CD14-positive monocyte (primary cell): ENCODE measurements around the gene IFNG. TPM values are rescaled to one million over a fixed set of nuclear protein-coding genes. Genes with fewer than 3 reads are reported as not detected.

Source experiments
- DNase-seq, 3 donors: peaks; one replicate each; pipeline ENCODE4 v3.0.0-alpha.2; 2011 to 2022
- H2AFZ ChIP-seq: 2 replicates; pipeline ENCODE4 v1.6.0; 2012; ENCODE audit warnings: mild to moderate bottlenecking, low read depth, low read length, inconsistent platforms; ENCODE audit not compliant: insufficient read depth, poor library complexity, severe bottlenecking
- H3K27ac ChIP-seq, 2 donors: 1 replicate in 1 of 2; 2 replicates in 1 of 2; pipeline ENCODE4 v1.5.1; 2012 to 2013; ENCODE audit warnings: low read length in 2 of 2, control low read depth in 1 of 2, inconsistent platforms in 1 of 2, low read depth in 1 of 2, mild to moderate bottlenecking in 1 of 2
- H3K27me3 ChIP-seq, 2 donors: one replicate each; pipeline versions ENCODE4 v1.6.0 to v1.6.1; 2011 to 2013; ENCODE audit warnings: low read length in 2 of 2; ENCODE audit not compliant: control insufficient read depth in 2 of 2, insufficient read depth in 2 of 2
- H3K36me3 ChIP-seq, 2 donors: replicated peaks in 1 of 2; 1 replicate in 1 of 2; 2 replicates in 1 of 2; pipeline versions ENCODE4 v1.5.1 to v1.6.1; 2012 to 2013; ENCODE audit warnings: low read length in 2 of 2, control low read depth in 1 of 2, inconsistent platforms in 1 of 2, mild to moderate bottlenecking in 1 of 2; ENCODE audit not compliant: insufficient read depth in 2 of 2, control insufficient read depth in 1 of 2
- H3K4me1 ChIP-seq, 2 donors: 1 replicate in 1 of 2; 2 replicates in 1 of 2; pipeline versions ENCODE4 v1.5.1 to v1.6.1; 2012 to 2013; ENCODE audit warnings: low read length in 2 of 2, control low read depth in 1 of 2, inconsistent platforms in 1 of 2, mild to moderate bottlenecking in 1 of 2, moderate library complexity in 1 of 2; ENCODE audit not compliant: insufficient read depth in 2 of 2, control insufficient read depth in 1 of 2
- H3K4me2 ChIP-seq: replicated peaks from 2 replicates; pipeline ENCODE3; 2012; ENCODE audit warnings: low read length, moderate library complexity, mild to moderate bottlenecking; ENCODE audit not compliant: poor library complexity, severe bottlenecking; ENCODE audit errors: extremely low read depth
- H3K4me3 ChIP-seq, 3 experiments: fragments of 200-600 bp in 1 of 3; sonication (generic) in 1 of 3; replicated peaks in 1 of 3; 1 replicate in 2 of 3; 2 replicates in 1 of 3; pipeline ENCODE4 v1.5.1; 2011 to 2013; ENCODE audit warnings: low read length in 3 of 3, mild to moderate bottlenecking in 3 of 3, control low read depth in 2 of 3, low read depth in 2 of 3, inconsistent platforms in 1 of 3, moderate library complexity in 1 of 3
- H3K79me2 ChIP-seq: 2 replicates; pipeline ENCODE4 v1.6.0; 2012; ENCODE audit warnings: mild to moderate bottlenecking, control low read depth, inconsistent platforms, low read length, moderate library complexity; ENCODE audit not compliant: insufficient read depth
- H3K9ac ChIP-seq: 2 replicates; pipeline ENCODE4 v1.6.0; 2017; ENCODE audit warnings: low read length, mild to moderate bottlenecking; ENCODE audit not compliant: insufficient read depth, poor library complexity, severe bottlenecking
- H3K9me3 ChIP-seq, 2 donors: replicated peaks in 1 of 2; 1 replicate in 1 of 2; 2 replicates in 1 of 2; pipeline versions ENCODE4 v1.5.1 to v1.6.1; 2012 to 2013; ENCODE audit warnings: low read length in 2 of 2, control low read depth in 1 of 2; ENCODE audit not compliant: control insufficient read depth in 1 of 2, insufficient read depth in 1 of 2
- H4K20me1 ChIP-seq: 2 replicates; pipeline ENCODE4 v1.6.0; 2012; ENCODE audit warnings: mild to moderate bottlenecking, low read length, control low read depth, moderate library complexity; ENCODE audit not compliant: insufficient read depth
- H3K27ac Mint-ChIP-seq, 7 donors: one replicate each; pipeline ENCODE4 v1.8.0; 2020; ENCODE audit warnings: mild to moderate bottlenecking in 7 of 7, mixed read lengths in 7 of 7, moderate library complexity in 6 of 7, inconsistent platforms in 2 of 7
- H3K27me3 Mint-ChIP-seq, 3 donors: one replicate each; pipeline ENCODE4 v1.8.0; 2021 to 2022; ENCODE audit warnings: low read depth in 3 of 3, mild to moderate bottlenecking in 3 of 3, mixed read lengths in 3 of 3, moderate library complexity in 3 of 3, inconsistent platforms in 1 of 3
- H3K36me3 Mint-ChIP-seq, 2 donors: one replicate each; pipeline ENCODE4 v1.8.0; 2020; ENCODE audit warnings: mixed read lengths in 2 of 2, inconsistent platforms in 1 of 2, mild to moderate bottlenecking in 1 of 2
- H3K4me1 Mint-ChIP-seq: one replicate; pipeline ENCODE4 v1.8.0; 2020; ENCODE audit warnings: mild to moderate bottlenecking, mixed read lengths
- H3K4me3 Mint-ChIP-seq, 2 donors: one replicate each; pipeline ENCODE4 v1.8.0; 2020; ENCODE audit warnings: mild to moderate bottlenecking in 2 of 2, mixed read lengths in 2 of 2, moderate library complexity in 1 of 2
- H3K9me3 Mint-ChIP-seq, 7 donors: one replicate each; pipeline ENCODE4 v1.8.0; 2020 to 2022; ENCODE audit warnings: mixed read lengths in 7 of 7, mild to moderate bottlenecking in 6 of 7, moderate library complexity in 6 of 7, inconsistent platforms in 2 of 7
- CTCF ChIP-seq: fragments of 200-600 bp; IDR thresholded peaks from one replicate; pipeline ENCODE4 v1.8.0; 2022; ENCODE audit warnings: antibody characterized with exemption, mild to moderate bottlenecking
- WGBS: methylation state at CpG from one replicate; pipeline ENCODE4 v1.1.5; 2013; ENCODE audit warnings: missing lambda C conversion rate; ENCODE audit not compliant: insufficient coverage; 5-methylcytosine and 5-hydroxymethylcytosine counted together
- intact Hi-C, 2 donors: fragments of 100-400 bp; cut with micrococcal nuclease; formaldehyde crosslinking; loops; one replicate each; pipeline versions ENCODE4 v1.15.0 to v1.15.1; 2023
- polyA plus RNA-seq, 3 donors: library from polyadenylated mRNA; depleted of rRNA in 1 of 3; unstranded in 2 of 3; stranded (reverse) in 1 of 3; fragments of 300-500 nt in 2 of 3; fragments of >200 nt in 1 of 3; fragmentation: Illumina TruSeq in 2 of 3; gene quantifications; 1 replicate in 2 of 3; 2 replicates in 1 of 3; pipeline ENCODE4 v1.2.3, GENCODE V29; 2012 to 2021

The IFNG gene
- polyA plus RNA-seq, 3 donors, result not detected

GRCh38 chr12:68178774-68179439, 19.4 kb upstream of the IFNG start:
- Histone ChIP-seq H3K4me2 (no peak overlapping the region), H3K27ac (no peak overlapping the region), H3K4me3 (no peak overlapping the region), H2AFZ (no peak overlapping the region), H3K36me3 (no peaks in the 10 kb centered on the region), H4K20me1 (no peaks in the 10 kb centered on the region), H3K79me2 (no peaks in the 10 kb centered on the region), H3K4me1 (no peaks in the 10 kb centered on the region), H3K27me3 (no peaks in the 10 kb centered on the region), H3K9ac (no peak overlapping the region), H3K9me3 (no peaks in the 10 kb centered on the region)
- Mint-ChIP-seq H3K27me3 (peaks cover 2 to 5% (median 4%) of the 10 kb centered on the region in 3 donors), H3K9me3 (peaks cover 0 to 5% (median 2%) of the 10 kb centered on the region in 7 donors), H3K4me1 (no peaks in the 10 kb centered on the region), H3K4me3 (no peak overlapping the region), H3K36me3 (no peaks in the 10 kb centered on the region), H3K27ac (no peak overlapping the region)
- DNase-seq, result no peak
- 79% methylated on average over 3 of the region's 3 CpGs for WGBS
- intact Hi-C loops, result no loop called here
- TF ChIP-seq CTCF, result no peak

GRCh38 chr12:68178184-68178583, 18.6 kb upstream of the IFNG start:
- Mint-ChIP-seq H3K4me1 (no peaks in the 10 kb centered on the region), H3K36me3 (no peaks in the 10 kb centered on the region), H3K9me3 (peaks cover 0 to 5% (median 2%) of the 10 kb centered on the region in 7 donors), H3K27me3 (peaks cover 2 to 5% (median 4%) of the 10 kb centered on the region in 3 donors), H3K4me3 (no peak overlapping the region), H3K27ac (no peak overlapping the region)
- Histone ChIP-seq H3K79me2 (no peaks in the 10 kb centered on the region), H3K4me2 (no peak overlapping the region), H3K27me3 (no peaks in the 10 kb centered on the region), H3K27ac (no peak overlapping the region), H3K9ac (no peak overlapping the region), H3K4me1 (no peaks in the 10 kb centered on the region), H4K20me1 (no peaks in the 10 kb centered on the region), H2AFZ (no peak overlapping the region), H3K4me3 (no peak overlapping the region), H3K36me3 (no peaks in the 10 kb centered on the region), H3K9me3 (no peaks in the 10 kb centered on the region)
- no peak for DNase-seq
- no peak for TF ChIP-seq CTCF
- intact Hi-C loops, result no loop called here
